ENCODE data around the gene TRIM65.

TRIM65 gene

GRCh38 chr17:75896415-75897159, at the start of gene TRIM65:
TRIM65 (minus strand) TSS chr17:75896951; CDS start chr17:75896937, 14 bp downstream.
- peak; percentile 63 for DNase-seq

- no peak for DNase-seq
These were observed 48.5 kb upstream of the TRIM65 start for GRCh38 chr17:75945211-75945610.

- no peak for DNase-seq
These were observed 46.7 kb upstream of the TRIM65 start for GRCh38 chr17:75943491-75943890.

- no peak for DNase-seq
These were observed 45.7 kb upstream of the TRIM65 start for GRCh38 chr17:75942473-75942872.

- no peak for DNase-seq
These were observed 44.7 kb upstream of the TRIM65 start for GRCh38 chr17:75941442-75941819.

GRCh38 chr17:75940727-75941441, 44.1 kb upstream of the TRIM65 start, which contains the start of gene FBF1:
FBF1 (minus strand) TSS chr17:75941042; CDS start chr17:75938149, 2,893 bp downstream.
- DNase-seq, result peak; percentile 89

GRCh38 chr17:75937652-75938051, 40.9 kb upstream of the TRIM65 start:
- no peak for DNase-seq

- no peak for DNase-seq
These were observed 37.1 kb upstream of the TRIM65 start for GRCh38 chr17:75933808-75934207.

GRCh38 chr17:75932852-75933251, 36.1 kb upstream of the TRIM65 start:
- DNase-seq, result no peak

- DNase-seq, result no peak
These were observed 34.3 kb upstream of the TRIM65 start for GRCh38 chr17:75931062-75931461.

- DNase-seq, result no peak
These were observed 30.7 kb upstream of the TRIM65 start for GRCh38 chr17:75927286-75927922.

- no peak for DNase-seq
These were observed 29.7 kb upstream of the TRIM65 start for GRCh38 chr17:75926456-75926855.

- DNase-seq, result no peak
These were observed 29.2 kb upstream of the TRIM65 start for GRCh38 chr17:75925912-75926311.

- DNase-seq, result no peak
These were observed 28.4 kb upstream of the TRIM65 start for GRCh38 chr17:75925103-75925502.

- no peak for DNase-seq
These were observed 26.5 kb upstream of the TRIM65 start for GRCh38 chr17:75922963-75923874.

- DNase-seq, result no peak
These were observed 25.6 kb upstream of the TRIM65 start for GRCh38 chr17:75922173-75922961.

GRCh38 chr17:75921596-75921995, 24.8 kb upstream of the TRIM65 start:
- no peak for DNase-seq

- DNase-seq, result no peak
These were observed 23.4 kb upstream of the TRIM65 start for GRCh38 chr17:75920045-75920560.

- no peak for DNase-seq
These were observed 22.9 kb upstream of the TRIM65 start for GRCh38 chr17:75919611-75920010.

- DNase-seq, result no peak
These were observed 21.2 kb upstream of the TRIM65 start for GRCh38 chr17:75917917-75918445.
